GM18870 (cell line): ENCODE data around the gene AGTPBP1.
A peak's percentile ranks its signal among the peaks of the same experiment; 100 is the strongest.
"Not testable (repeated sequence)": the region's sequence is repeated elsewhere in the genome, so short reads cannot be mapped to it uniquely, and the experiment has no call there.

ENCODE experiments used
- ATAC-seq: cut with Tn5 transposase; IDR thresholded peaks from one replicate; pipeline ENCODE4 v1.9.1; 2021; ENCODE audit warnings: moderate library complexity; ENCODE audit not compliant: unreplicated experiment

Gene AGTPBP1

GRCh38 chr9:85717818-85718217 is 23.9 kb downstream of the AGTPBP1 start:
- ATAC-seq, result not testable (repeated sequence)

GRCh38 chr9:85717220-85717619 is 24.5 kb downstream of the AGTPBP1 start:
- no peak for ATAC-seq

- ATAC-seq, result peak; percentile 69
These were observed 25.5 kb downstream of the AGTPBP1 start for GRCh38 chr9:85716031-85716877.

- peak; percentile 42 for ATAC-seq
These were observed 26.2 kb downstream of the AGTPBP1 start for GRCh38 chr9:85715587-85715986.

- ATAC-seq, result no peak
These were observed 27.9 kb downstream of the AGTPBP1 start for GRCh38 chr9:85713897-85714296.

GRCh38 chr9:85704744-85705143 is 37.0 kb downstream of the AGTPBP1 start:
- ATAC-seq, result no peak

GRCh38 chr9:85703398-85703797 is 38.4 kb downstream of the AGTPBP1 start:
- ATAC-seq, result no peak

GRCh38 chr9:85702726-85703289 is 38.9 kb downstream of the AGTPBP1 start:
- ATAC-seq, result no peak

GRCh38 chr9:85702191-85702590 is 39.6 kb downstream of the AGTPBP1 start:
- ATAC-seq, result no peak

GRCh38 chr9:85700330-85700729 is 41.4 kb downstream of the AGTPBP1 start:
- no peak for ATAC-seq

GRCh38 chr9:85688361-85688760 is 53.4 kb downstream of the AGTPBP1 start:
- ATAC-seq, result no peak

- no peak for ATAC-seq
These were observed 56.7 kb downstream of the AGTPBP1 start for GRCh38 chr9:85685081-85685480.

GRCh38 chr9:85676790-85677189 is 65.0 kb downstream of the AGTPBP1 start:
- ATAC-seq, result no peak

GRCh38 chr9:85667374-85667773 is 74.4 kb downstream of the AGTPBP1 start:
- ATAC-seq, result no peak

GRCh38 chr9:85666086-85666485 is 75.7 kb downstream of the AGTPBP1 start:
- ATAC-seq, result no peak

- ATAC-seq, result no peak
These were observed 79.2 kb downstream of the AGTPBP1 start for GRCh38 chr9:85662573-85662972.

- no peak for ATAC-seq
These were observed 83.0 kb downstream of the AGTPBP1 start for GRCh38 chr9:85658716-85659115.

- no peak for ATAC-seq
These were observed 88.6 kb downstream of the AGTPBP1 start for GRCh38 chr9:85653153-85653552.

- peak; percentile 73 for ATAC-seq
These were observed 94.2 kb downstream of the AGTPBP1 start for GRCh38 chr9:85647571-85647970.

- no peak for ATAC-seq
These were observed 95.7 kb downstream of the AGTPBP1 start for GRCh38 chr9:85645909-85646627.

GRCh38 chr9:85640425-85640824 is 101.3 kb downstream of the AGTPBP1 start:
- no peak for ATAC-seq

GRCh38 chr9:85639675-85640186 is 102.0 kb downstream of the AGTPBP1 start:
- ATAC-seq, result no peak
